Measurements from ENCODE around the gene TPCN1. TPM values are rescaled to one million over a fixed set of nuclear protein-coding genes. Genes with fewer than 3 reads are reported as not detected.

Gene TPCN1
- total and polyA plus RNA-seq, 2 experiments from 2014 or later: 14.4 to 16.2 TPM

GRCh38 chr12:113224955-113225354 is 3.7 kb downstream of the TPCN1 start (continued):
- TF ChIP-seq, protein P1, sequence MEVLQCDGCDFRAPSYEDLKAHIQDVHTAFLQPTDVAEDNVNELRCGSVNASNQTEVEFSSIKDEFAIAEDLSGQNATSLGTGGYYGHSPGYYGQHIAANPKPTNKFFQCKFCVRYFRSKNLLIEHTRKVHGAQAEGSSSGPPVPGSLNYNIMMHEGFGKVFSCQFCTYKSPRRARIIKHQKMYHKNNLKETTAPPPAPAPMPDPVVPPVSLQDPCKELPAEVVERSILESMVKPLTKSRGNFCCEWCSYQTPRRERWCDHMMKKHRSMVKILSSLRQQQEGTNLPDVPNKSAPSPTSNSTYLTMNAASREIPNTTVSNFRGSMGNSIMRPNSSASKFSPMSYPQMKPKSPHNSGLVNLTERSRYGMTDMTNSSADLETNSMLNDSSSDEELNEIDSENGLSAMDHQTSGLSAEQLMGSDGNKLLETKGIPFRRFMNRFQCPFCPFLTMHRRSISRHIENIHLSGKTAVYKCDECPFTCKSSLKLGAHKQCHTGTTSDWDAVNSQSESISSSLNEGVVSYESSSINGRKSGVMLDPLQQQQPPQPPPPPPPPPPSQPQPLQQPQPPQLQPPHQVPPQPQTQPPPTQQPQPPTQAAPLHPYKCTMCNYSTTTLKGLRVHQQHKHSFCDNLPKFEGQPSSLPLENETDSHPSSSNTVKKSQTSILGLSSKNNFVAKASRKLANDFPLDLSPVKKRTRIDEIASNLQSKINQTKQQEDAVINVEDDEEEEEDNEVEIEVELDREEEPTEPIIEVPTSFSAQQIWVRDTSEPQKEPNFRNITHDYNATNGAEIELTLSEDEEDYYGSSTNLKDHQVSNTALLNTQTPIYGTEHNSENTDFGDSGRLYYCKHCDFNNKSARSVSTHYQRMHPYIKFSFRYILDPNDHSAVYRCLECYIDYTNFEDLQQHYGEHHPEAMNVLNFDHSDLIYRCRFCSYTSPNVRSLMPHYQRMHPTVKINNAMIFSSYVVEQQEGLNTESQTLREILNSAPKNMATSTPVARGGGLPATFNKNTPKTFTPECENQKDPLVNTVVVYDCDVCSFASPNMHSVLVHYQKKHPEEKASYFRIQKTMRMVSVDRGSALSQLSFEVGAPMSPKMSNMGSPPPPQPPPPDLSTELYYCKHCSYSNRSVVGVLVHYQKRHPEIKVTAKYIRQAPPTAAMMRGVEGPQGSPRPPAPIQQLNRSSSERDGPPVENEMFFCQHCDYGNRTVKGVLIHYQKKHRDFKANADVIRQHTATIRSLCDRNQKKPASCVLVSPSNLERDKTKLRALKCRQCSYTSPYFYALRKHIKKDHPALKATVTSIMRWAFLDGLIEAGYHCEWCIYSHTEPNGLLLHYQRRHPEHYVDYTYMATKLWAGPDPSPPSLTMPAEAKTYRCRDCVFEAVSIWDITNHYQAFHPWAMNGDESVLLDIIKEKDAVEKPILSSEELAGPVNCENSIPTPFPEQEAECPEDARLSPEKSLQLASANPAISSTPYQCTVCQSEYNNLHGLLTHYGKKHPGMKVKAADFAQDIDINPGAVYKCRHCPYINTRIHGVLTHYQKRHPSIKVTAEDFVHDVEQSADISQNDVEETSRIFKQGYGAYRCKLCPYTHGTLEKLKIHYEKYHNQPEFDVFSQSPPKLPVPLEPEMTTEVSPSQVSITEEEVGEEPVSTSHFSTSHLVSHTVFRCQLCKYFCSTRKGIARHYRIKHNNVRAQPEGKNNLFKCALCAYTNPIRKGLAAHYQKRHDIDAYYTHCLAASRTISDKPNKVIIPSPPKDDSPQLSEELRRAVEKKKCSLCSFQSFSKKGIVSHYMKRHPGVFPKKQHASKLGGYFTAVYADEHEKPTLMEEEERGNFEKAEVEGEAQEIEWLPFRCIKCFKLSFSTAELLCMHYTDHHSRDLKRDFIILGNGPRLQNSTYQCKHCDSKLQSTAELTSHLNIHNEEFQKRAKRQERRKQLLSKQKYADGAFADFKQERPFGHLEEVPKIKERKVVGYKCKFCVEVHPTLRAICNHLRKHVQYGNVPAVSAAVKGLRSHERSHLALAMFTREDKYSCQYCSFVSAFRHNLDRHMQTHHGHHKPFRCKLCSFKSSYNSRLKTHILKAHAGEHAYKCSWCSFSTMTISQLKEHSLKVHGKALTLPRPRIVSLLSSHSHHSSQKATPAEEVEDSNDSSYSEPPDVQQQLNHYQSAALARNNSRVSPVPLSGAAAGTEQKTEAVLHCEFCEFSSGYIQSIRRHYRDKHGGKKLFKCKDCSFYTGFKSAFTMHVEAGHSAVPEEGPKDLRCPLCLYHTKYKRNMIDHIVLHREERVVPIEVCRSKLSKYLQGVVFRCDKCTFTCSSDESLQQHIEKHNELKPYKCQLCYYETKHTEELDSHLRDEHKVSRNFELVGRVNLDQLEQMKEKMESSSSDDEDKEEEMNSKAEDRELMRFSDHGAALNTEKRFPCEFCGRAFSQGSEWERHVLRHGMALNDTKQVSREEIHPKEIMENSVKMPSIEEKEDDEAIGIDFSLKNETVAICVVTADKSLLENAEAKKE (CRISPR knock-in tag; IDR thresholded peaks at IDR 0.05): no peak
- TF ChIP-seq NANOG (IDR thresholded peaks at IDR 0.05; ENCODE audit: borderline replicate concordance) (no peak), CTCF (conservative IDR thresholded peaks at IDR 0.05; ENCODE audit: low read depth in 2 of 2) (no peak), STAT1 (IDR thresholded peaks at IDR 0.05; ENCODE audit: unreplicated experiment) (no peak), JUNB (IDR thresholded peaks at IDR 0.05; ENCODE audit: unreplicated experiment) (no peak), CREB1 (CRISPR knock-in tag; IDR thresholded peaks at IDR 0.05; ENCODE audit: low read depth) (no peak)
- TF ChIP-seq, protein P2, sequence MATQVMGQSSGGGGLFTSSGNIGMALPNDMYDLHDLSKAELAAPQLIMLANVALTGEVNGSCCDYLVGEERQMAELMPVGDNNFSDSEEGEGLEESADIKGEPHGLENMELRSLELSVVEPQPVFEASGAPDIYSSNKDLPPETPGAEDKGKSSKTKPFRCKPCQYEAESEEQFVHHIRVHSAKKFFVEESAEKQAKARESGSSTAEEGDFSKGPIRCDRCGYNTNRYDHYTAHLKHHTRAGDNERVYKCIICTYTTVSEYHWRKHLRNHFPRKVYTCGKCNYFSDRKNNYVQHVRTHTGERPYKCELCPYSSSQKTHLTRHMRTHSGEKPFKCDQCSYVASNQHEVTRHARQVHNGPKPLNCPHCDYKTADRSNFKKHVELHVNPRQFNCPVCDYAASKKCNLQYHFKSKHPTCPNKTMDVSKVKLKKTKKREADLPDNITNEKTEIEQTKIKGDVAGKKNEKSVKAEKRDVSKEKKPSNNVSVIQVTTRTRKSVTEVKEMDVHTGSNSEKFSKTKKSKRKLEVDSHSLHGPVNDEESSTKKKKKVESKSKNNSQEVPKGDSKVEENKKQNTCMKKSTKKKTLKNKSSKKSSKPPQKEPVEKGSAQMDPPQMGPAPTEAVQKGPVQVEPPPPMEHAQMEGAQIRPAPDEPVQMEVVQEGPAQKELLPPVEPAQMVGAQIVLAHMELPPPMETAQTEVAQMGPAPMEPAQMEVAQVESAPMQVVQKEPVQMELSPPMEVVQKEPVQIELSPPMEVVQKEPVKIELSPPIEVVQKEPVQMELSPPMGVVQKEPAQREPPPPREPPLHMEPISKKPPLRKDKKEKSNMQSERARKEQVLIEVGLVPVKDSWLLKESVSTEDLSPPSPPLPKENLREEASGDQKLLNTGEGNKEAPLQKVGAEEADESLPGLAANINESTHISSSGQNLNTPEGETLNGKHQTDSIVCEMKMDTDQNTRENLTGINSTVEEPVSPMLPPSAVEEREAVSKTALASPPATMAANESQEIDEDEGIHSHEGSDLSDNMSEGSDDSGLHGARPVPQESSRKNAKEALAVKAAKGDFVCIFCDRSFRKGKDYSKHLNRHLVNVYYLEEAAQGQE (IDR thresholded peaks at IDR 0.05; ENCODE audit: unreplicated experiment): no peak
